ENCODE data around the gene MLEC. TPM values are rescaled to one million over a fixed set of nuclear protein-coding genes. Genes with fewer than 3 reads are reported as not detected.
"Not testable (repeated sequence)": the region's sequence is repeated elsewhere in the genome, so short reads cannot be mapped to it uniquely, and the experiment has no call there.

The MLEC gene
- total RNA-seq, 1 experiment from 2014 or later, result 137 TPM

GRCh38 chr12:120662879-120663278 lies 24.1 kb upstream of the MLEC start:
- no peak for DNase-seq (ENCODE audit: low spot score)

GRCh38 chr12:120663741-120664140 lies 23.2 kb upstream of the MLEC start:
- no peak for DNase-seq (ENCODE audit: low spot score)

- no peak for DNase-seq (ENCODE audit: low spot score)
Observed at GRCh38 chr12:120666571-120667390, 20.2 kb upstream of the MLEC start.

GRCh38 chr12:120668091-120668867 lies 18.7 kb upstream of the MLEC start:
- DNase-seq (ENCODE audit: low spot score), result no peak

- DNase-seq (ENCODE audit: low spot score), result no peak
Observed at GRCh38 chr12:120668868-120669840, 17.8 kb upstream of the MLEC start.

- DNase-seq (ENCODE audit: low spot score), result not testable (repeated sequence)
Observed at GRCh38 chr12:120670237-120670636, 16.7 kb upstream of the MLEC start.

GRCh38 chr12:120670667-120671066 lies 16.3 kb upstream of the MLEC start:
- no peak for DNase-seq (ENCODE audit: low spot score)

GRCh38 chr12:120674097-120674636 lies 12.8 kb upstream of the MLEC start:
- no peak for DNase-seq (ENCODE audit: low spot score)

- peak; percentile 31 for DNase-seq (ENCODE audit: low spot score)
Observed at GRCh38 chr12:120677765-120678473, 9.0 kb upstream of the MLEC start.

GRCh38 chr12:120678572-120678971 lies 8.4 kb upstream of the MLEC start:
- DNase-seq (ENCODE audit: low spot score), result no peak

GRCh38 chr12:120680165-120680738 lies 6.7 kb upstream of the MLEC start:
- DNase-seq (ENCODE audit: low spot score), result no peak

GRCh38 chr12:120684523-120684932 lies 2.4 kb upstream of the MLEC start:
- no peak for DNase-seq (ENCODE audit: low spot score)

- no peak for DNase-seq (ENCODE audit: low spot score)
Observed at GRCh38 chr12:120685522-120685921, 1.4 kb upstream of the MLEC start.

- DNase-seq (ENCODE audit: low spot score), result peak; percentile 98
Observed at GRCh38 chr12:120686151-120686689, 729 bp upstream of the MLEC start.

GRCh38 chr12:120687578-120688289 lies 785 bp downstream of the MLEC start:
- no peak for DNase-seq (ENCODE audit: low spot score)

- no peak for DNase-seq (ENCODE audit: low spot score)
Observed at GRCh38 chr12:120688527-120689071, 1.6 kb downstream of the MLEC start.

GRCh38 chr12:120689397-120690082 lies 2.6 kb downstream of the MLEC start:
- no peak for DNase-seq (ENCODE audit: low spot score)

GRCh38 chr12:120690083-120690450 lies 3.1 kb downstream of the MLEC start:
- DNase-seq (ENCODE audit: low spot score), result no peak

- DNase-seq (ENCODE audit: low spot score), result no peak
Observed at GRCh38 chr12:120690978-120691377, 4.0 kb downstream of the MLEC start.

Measured in H4 (cell line).